GM18907 (cell line): ENCODE measurements around the gene EIF5.

Source experiments
- ATAC-seq: cut with Tn5 transposase; IDR thresholded peaks from one replicate; pipeline ENCODE4 v1.9.1; 2021; ENCODE audit warnings: mild to moderate bottlenecking, moderate library complexity; ENCODE audit not compliant: unreplicated experiment

Gene EIF5

DNA sequence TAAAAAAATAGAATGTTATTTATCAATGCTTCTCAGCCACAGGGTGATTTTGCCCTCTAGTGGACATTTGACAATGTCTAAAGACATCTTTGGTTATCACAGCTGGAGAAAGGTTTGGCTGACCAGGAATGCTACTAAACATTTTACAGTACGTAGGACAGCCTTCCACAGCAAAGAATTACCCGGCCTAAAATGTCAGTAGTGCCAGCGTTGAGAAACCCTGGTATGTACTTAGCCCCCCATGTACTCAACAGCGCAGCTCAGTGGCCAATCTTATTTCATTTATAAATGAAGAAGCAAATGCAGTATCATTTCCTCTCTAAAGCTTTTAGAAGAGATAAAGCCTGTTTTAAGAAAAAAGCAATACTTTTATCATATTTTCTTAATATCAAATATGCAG, 57.0 kb downstream of the EIF5 start:
- no peak for ATAC-seq

DNA sequence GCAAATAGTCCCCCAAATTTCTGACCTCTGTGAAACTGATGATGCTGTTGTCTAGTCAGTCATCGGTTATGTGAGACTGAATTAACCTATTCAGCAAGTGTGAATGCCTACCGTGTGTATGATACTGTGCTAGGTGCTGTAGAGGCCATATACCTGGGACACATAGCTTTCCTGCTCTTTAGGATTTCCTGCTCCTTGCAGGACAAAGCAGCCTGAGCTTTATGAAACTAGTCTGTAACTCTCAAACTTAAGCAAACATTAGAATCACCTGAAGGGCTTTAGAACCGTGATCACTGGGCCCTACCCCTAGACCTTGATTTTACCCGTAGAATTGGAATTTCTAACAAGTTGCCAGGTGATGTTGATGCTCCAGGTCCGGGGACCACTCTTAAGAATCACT, 58.1 kb downstream of the EIF5 start:
- no peak for ATAC-seq

DNA sequence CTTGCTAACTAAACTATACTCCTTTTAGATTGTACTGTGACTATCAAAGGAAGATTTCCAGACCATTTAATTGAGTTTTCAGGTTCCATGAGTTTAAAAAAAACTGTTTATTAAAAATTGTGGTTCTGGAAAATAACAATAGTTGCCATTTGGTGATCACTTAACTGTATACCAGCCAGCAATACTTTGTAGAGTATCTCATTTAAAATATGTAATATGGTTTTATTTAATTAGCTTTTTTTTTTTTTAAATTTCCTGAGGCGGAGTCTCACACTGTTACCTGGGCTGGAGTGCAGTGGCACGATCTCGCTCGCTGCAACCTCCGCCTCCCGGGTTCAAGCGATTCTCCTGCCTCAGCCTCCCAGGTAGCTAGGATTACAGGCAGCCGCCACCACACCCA, 58.5 kb downstream of the EIF5 start:
- no peak for ATAC-seq

- ATAC-seq = no peak
Measured at GRCh38 chr14:103393070-103393469, 59.0 kb downstream of the EIF5 start.

DNA sequence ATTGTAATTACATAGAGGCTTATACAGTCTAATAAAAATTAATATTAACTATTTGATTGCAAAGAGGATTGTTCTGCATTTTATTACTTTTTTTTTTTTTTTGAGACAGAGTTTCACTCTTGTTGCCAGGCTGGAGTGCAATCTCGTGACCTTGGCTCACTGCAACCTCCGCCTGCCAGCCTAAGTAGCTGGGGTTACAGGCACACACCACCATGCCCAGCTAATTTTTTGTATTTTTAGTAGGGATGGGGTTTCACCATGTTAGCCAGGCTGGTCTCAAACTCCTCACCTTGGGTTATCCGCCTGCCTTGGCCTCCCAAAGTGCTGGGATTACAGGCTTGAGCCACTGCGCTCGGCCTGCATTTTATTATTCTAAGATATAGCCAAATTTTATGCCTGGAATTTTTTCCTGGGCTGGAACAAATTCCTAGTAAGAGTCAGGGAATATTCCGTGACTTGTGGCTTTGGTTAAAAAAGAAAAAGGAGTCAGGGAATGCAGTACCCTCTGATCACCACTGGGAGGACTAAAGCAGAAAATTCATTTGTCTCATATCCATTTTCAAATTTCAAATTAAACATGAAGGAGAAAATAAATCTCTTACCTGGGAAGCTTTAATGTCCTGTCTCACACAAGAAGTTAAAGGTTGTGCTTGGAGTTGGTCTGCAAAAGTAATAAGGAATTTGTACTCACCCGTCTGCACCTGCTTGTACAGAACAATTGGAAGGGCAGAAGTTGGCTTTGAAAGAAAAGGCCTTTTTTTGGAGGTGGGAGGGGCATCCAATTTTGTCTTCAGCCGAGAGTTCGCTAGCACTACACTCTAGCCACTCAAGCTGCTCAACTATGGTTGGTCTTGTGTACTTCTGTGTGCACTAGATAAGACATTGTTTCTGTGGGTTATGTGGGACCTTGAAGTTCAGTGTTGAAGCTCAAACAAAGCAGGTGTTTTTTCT, 59.9 kb downstream of the EIF5 start:
- ATAC-seq = no peak
